GM19463 (cell line): ENCODE data around the gene YIPF1.
"Not testable (repeated sequence)": the region's sequence is repeated elsewhere in the genome, so short reads cannot be mapped to it uniquely, and the experiment has no call there.

Experiments used
- ATAC-seq: cut with Tn5 transposase; IDR thresholded peaks from one replicate; pipeline ENCODE4 v1.9.1; 2021; ENCODE audit warnings: mild to moderate bottlenecking, moderate library complexity; ENCODE audit not compliant: unreplicated experiment

YIPF1 gene

DNA sequence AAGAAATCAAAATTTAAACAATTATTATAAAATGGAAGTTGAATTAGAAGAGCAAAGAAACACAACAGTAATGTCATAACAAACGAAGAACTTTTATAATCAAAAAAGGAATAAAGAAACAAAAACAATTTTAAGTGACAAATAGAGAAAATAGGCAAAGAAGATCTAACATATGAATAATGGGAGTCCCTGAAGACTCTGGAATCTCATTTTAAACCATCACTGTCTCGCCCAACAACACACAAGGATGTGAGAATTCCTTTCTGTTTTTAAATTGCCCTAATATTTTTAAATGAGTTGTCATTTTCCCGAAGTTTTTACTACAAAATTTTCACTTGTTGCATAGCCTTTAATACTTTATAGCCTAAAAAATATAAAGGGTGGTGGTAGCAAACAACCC, 47.2 kb downstream of the YIPF1 start:
- no peak for ATAC-seq

- no peak for ATAC-seq
Observed at GRCh38 chr1:53838654-53838974, 51.0 kb downstream of the YIPF1 start.

GRCh38 chr1:53837924-53838653, 51.5 kb downstream of the YIPF1 start, which contains the start of gene NDC1:
TSS of gene NDC1 (minus strand) at chr1:53838296. CDS start at chr1:53838261, 35 bp downstream.
- ATAC-seq = peak; percentile 83

DNA sequence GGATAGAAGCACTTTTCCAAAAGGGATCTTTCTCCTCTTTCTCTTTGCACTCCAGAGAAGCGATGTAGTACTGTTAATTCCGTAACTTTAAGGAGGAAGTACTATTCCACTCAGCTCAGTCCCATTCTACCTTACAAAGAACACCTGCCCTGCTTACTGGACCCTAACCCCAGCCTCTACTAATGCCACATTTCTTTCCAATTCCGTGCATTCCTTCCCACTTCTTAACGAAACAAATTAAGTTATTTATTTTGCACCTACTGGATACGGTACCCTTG, 52.0 kb downstream of the YIPF1 start:
- no peak for ATAC-seq

DNA sequence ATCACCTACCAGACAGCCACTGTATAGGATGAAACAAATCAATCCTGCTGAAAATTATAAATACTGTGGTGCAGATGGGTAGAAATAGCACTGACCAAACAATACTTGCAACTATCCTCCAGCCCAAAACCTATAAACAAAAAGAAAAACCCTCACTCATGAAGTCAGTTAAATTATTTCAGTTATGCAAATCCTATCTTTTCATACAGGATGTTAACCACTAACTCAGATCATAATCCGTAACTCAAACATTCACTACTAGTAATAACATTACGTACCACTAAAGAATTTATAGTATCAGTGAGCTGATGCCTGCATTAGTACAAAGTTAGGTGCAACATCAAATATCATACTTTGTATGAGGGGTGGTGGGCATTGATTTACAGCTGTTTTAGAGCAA, 54.1 kb downstream of the YIPF1 start:
- ATAC-seq = no peak

DNA sequence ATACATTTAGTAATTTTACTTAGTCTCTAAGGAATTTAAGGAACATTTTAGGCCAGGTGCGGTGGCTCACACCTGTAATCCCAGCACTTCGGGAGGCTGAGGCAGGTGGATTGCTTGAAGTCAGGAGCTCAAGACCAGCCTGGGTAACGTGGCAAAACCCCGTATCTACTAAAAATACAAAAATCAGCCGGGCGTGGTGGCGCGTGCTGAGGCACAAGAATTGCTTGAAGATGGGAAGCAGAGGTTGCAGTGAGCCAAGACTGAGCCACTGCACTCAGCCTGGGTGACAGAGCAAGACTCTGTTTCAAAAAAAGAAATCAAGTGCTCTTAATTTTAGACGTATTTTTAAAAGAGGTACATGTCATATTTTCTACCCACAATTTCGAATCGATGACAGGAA, 54.8 kb downstream of the YIPF1 start:
- no peak for ATAC-seq

GRCh38 chr1:53833393-53833792, 56.2 kb downstream of the YIPF1 start:
- no peak for ATAC-seq

- no peak for ATAC-seq
Observed at GRCh38 chr1:53826367-53826766, 63.2 kb downstream of the YIPF1 start.

DNA sequence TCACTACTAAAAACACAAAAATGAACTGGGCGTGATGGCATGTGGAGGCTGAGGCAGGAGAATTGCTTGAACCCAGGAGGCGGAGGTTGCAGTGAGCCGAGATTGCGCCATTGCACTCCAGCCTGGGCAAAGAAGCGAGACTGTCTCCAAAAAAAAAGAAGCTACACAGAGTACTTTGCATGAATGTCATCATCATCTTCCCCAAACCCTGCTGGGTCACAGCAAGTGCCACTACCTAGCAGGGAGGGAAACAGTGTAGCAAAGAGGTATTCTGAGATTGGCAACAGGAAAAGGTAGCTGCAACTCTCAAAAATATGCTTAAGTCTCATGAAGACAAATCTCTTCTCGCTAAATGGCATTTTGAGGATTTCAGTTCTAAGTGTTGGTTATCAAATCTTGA, 64.3 kb downstream of the YIPF1 start:
- no peak for ATAC-seq

- ATAC-seq = no peak
Observed at GRCh38 chr1:53822931-53823330, 66.7 kb downstream of the YIPF1 start.

DNA sequence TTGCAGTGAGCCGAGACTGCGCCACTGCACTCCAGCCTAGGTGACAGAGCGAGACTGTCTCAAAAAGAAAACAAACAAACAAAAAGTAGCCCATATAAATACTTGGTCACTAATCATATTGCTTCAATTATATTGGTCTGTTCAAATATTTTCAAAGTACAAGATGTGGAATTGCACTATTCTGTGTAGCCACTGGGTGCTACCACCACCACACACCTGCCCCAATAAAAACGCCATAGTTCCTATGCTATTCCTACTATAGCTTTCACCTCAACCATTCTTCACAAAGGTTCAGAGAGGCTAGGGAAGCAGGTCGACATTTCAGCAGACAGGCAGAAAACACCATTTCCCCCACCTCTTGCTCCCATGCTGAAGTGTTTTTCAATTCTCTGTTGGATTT, 68.2 kb downstream of the YIPF1 start:
- no peak for ATAC-seq

DNA sequence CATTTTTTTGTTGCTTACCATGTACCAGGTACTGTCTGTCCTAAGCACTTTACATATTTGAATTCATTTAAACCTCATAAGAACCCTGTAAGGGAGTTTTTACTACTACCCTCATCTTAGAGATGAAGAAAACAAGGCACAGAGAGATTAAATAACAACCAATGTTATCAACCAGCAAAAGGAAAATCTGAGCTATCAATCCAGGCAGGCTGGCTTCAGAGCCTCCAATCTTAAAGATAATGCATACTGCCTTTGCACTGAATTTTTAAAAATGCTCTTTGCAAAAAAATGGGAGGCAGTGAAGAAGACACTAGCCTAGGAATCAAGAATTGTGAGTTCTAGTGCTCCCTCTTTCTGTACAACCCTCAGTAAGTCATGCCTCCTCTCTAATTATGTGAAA, 70.2 kb downstream of the YIPF1 start:
- ATAC-seq = no peak

GRCh38 chr1:53816584-53816983, 73.0 kb downstream of the YIPF1 start:
- not testable (repeated sequence) for ATAC-seq

DNA sequence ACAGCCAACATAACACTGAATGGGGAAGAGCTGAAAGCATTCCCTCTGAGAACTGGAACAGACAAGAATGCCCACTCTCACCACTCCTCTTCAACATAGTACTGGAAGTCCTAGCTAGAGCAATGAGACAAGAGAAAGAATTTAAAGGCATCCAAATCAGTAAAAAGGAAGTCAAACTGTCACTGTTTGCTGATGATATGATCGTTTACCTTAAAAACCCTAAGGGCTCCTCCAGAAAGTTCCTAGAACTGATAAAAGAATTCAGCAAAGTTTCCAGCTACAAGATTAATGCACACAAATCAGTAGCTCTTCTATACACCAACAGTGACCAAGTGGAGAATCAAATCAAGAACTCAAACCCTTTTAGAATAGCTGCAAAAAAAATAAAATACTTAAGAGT, 74.1 kb downstream of the YIPF1 start:
- not testable (repeated sequence) for ATAC-seq

GRCh38 chr1:53811414-53811851, 78.2 kb downstream of the YIPF1 start:
- ATAC-seq = no peak

- ATAC-seq = no peak
Observed at GRCh38 chr1:53810497-53810896, 79.1 kb downstream of the YIPF1 start.

DNA sequence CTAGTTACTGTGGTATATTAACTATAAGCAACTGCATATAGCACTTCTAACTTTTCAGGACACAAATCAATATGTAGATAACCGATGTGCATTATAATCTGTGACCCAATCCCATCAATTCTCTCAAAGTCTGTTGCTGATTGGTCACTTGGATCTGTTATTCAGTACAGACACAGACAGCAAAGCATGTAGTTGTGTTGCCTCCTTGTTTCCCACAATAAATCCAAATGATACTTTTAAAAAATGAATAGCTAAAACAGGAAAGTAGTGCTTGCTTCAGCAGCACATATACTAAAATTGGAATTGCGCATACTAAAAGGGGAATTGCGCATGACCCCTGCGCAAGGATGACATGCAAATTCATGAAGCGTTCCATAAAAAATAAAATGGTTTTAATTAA, 79.6 kb downstream of the YIPF1 start:
- no peak for ATAC-seq

- no peak for ATAC-seq
Observed at GRCh38 chr1:53807916-53808315, 81.7 kb downstream of the YIPF1 start.

DNA sequence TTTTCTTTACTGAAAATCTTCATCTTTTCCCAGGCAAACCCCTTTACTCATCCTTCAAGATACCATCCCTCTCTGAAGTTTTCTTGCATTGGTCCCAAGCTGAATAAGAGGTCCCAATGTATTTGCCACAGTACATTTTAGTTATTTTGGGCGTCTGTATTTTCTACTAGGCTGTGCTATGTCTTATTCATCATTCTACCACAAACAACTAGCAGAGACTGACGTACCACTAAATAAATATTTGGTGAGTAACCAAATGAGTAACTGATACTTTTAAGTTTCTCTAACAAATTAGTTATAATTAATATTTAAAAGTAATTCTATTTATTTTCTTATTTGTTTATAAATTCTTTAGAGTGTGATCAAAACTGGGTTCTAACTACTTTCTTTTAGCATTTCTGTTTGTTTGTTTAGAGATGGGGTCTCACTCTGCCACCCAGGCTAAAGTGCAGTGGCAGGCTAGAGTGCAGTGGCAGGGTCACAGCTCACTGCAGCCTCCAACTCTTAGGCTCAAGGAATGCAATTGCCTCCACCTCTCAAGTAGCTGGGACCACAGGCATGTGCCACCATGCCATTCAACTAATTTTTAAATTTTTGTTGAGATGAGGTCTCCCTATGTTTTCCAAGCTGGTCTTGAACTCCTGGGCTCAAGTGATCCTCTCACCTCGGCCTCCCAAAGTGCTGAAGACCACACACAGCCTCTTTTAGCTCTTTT, 84.6 kb downstream of the YIPF1 start:
- ATAC-seq = no peak

DNA sequence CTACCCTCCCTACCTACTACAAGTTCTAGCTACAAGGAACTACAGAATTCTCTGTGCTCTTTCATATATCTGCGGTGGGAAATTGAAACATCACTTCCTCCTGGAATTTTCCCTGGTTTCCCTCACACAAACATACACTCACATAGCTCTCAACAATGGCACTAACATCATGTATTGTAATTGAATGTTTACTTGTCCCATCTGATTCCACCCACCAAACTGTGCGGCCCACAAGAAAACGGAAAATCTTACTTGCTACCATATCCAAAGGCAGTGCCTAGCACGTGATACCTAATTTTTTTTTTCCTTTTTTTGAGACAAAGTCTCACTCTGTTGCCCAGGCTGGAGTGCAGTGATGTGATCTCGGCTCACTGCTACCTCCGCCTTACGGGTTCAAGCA, 85.4 kb downstream of the YIPF1 start:
- ATAC-seq = no peak
